Hippocampal formation (tissue), 2 donors: ENCODE data around the gene PTH2R.
"Not testable (repeated sequence)": the region's sequence is repeated elsewhere in the genome, so short reads cannot be mapped to it uniquely, and the experiment has no call there.

Experiments
- DNase-seq, 2 donors: peaks; one replicate each; lab custom pipeline; 2025; lab: John Stamatoyannopoulos, UW

Gene PTH2R

DNA sequence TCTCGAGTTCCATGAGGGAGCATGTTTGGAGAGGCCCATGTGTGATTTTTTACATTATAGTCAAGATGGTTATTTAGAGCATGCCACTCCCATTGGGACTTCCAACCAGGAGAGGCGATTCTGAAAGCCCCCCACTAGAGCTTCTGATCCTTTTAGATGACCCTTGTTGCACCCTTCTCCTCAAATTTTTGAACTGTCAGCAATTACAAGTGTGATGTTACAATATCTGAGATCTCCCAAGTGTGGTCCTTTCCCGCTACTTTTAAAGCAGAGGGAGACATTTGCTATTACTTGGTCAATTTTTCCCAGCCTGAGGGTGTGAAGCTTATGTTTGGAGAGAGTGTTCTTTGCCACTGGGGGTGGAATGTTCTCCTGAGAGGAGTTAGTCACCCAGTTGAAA is 16.7 kb upstream of the PTH2R start:
- no peak for DNase-seq

DNA sequence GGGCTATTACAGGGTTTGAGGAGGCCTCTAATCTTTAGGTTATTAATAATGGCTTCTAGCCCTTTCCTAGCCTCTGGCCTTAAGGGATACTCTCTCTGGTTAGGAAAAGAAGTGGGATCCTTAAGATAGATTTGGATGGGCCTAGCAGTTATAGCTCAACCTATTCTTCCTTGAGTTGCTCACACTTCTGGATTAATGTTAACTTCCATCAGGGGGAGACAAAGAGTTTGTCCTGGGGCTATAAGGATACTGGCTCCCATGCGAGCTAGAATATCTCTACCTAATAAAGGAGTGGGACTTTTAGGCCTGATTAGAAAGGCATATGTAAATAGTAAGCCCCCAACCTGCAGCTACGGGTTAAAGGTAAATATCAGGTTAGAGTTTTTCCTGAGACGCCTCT is 14.3 kb upstream of the PTH2R start:
- DNase-seq = no peak

- not testable (repeated sequence) for DNase-seq
Observed at GRCh38 chr2:208396796-208397195, 9.8 kb upstream of the PTH2R start.

GRCh38 chr2:208399201-208399600 is 7.4 kb upstream of the PTH2R start:
- no peak for DNase-seq

GRCh38 chr2:208407667-208408066 is 1.1 kb downstream of the PTH2R start:
- peak; percentile 6 to 31 for DNase-seq

DNA sequence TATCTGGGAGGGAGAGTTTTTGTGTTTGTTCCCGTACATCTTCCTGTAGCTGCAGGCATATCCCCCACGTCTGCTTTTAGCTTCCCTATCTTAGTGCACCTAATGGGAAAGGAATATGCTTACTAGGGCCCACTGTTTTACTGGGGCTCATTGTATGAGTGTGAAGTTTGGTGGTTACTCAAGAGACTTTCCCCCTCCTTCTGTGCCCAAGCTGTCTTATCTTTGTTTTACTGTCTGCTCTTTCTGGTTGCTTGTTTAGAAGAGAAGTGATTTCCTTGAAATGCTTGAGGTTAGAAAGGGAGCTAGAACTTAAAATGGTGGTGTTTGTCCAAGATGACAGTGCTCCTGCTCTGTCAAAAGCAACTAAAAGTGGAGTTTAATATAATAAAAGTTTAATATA is 7.3 kb downstream of the PTH2R start:
- no peak for DNase-seq

GRCh38 chr2:208415255-208415654 is 8.7 kb downstream of the PTH2R start:
- DNase-seq = no peak

DNA sequence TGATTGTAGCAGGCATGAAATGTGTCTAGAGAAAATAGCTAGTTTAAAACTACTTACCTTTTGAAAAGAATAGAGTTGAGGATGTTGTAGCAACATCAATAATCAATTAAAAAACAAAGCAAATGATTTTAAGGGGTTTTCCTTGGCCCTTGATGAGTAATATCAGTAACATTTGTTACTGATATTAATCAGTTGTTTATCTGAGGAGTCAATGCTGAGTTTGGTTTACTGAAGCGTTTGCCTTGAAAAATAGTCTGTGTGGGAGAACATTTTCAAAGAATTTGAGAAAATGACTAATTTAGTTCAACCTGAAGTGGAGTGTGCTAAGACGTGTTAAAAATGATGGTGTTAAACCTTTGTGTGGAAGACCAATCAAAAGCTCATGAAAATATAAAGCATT is 9.3 kb downstream of the PTH2R start:
- DNase-seq = no peak

DNA sequence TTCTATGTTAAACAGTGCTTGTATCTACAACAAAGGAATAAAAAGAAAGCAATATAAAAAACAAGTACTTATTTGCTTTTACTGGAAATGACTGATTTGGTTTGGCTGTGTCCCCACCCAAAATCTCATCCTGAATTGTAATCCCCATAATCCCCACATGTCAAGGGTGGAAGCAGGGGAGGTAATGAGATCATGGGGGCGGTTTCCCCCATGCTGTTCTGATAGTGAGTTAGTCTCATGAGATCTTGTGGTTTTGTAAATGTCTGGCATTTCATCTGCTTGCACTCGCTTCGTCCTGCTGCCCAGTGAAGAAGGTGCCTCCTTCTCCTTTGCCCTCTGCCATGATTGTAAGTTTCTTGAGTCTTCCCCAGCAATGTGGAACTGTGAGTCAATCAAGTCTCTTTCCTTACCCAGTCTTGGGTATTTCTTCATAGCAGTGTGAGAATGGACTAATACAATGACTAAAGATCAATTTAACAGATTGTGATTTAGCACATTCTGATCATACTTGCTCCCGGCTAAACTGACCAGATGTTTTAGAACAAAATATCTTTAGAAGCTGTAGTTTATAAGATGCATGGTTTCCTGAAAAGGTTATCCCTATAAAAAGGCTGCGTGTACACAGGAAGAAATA is 19.9 kb downstream of the PTH2R start:
- DNase-seq = no peak

DNA sequence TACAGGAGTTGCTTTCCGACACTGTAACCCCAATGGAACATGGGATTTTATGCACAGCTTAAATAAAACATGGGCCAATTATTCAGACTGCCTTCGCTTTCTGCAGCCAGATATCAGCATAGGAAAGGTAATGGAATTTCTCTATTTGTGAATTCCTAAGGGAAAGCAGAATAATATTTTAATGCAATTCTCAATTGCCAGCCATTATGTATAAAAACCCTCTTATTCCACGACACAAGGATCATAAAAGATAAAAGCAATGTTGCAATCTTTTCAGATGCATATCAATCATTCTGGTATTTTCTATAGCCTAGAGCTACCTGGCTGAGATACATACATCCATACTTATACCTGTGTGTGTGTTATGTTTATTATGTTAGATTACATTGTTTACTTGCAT is 31.2 kb downstream of the PTH2R start:
- DNase-seq = no peak

GRCh38 chr2:208440716-208441115 is 34.1 kb downstream of the PTH2R start:
- no peak for DNase-seq

- no peak for DNase-seq
Observed at GRCh38 chr2:208441951-208442350, 35.4 kb downstream of the PTH2R start.

- DNase-seq = not testable (repeated sequence)
Observed at GRCh38 chr2:208447447-208447846, 40.9 kb downstream of the PTH2R start.

- no peak for DNase-seq
Observed at GRCh38 chr2:208451061-208451460, 44.5 kb downstream of the PTH2R start.

GRCh38 chr2:208454861-208455260 is 48.3 kb downstream of the PTH2R start:
- DNase-seq = no peak

GRCh38 chr2:208463721-208464120 is 57.1 kb downstream of the PTH2R start:
- DNase-seq = no peak

GRCh38 chr2:208464205-208464604 is 57.6 kb downstream of the PTH2R start:
- DNase-seq = no peak

DNA sequence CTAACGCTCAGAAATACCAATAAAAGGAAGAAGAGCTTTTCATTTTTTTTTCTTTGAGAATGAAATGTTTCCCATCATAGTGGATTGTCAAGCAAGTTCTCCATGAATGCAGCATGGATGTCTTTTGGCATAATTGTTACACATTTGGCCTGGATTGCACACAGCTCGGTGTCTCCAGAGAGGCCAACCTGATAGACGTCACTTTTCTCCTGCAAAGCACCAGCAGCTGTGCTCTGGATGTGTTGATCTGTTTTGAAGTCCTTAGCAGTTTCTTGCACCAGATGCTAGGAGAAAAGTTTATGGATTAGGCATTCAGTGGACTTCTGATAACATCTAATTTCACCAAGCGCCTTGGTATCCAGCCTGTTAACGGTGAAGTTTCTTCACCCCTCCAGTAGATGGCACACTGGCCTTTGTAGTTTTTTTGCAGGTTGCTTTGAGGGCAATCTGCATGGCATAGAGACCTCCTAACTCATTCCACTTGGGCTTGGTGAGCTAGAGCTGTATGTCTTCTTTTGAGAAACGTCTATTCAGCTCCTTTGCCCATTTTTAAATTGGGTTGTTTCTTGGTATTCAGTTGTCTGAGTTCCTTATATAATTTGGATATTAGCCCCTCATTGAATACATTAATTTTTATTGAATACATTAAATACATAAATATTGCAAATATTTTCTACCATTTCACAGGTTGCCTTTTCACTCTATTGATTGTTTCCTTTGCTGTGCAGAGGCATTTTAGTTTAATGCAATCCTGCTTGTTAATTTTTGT is 59.7 kb downstream of the PTH2R start:
- DNase-seq = no peak

- no peak for DNase-seq
Observed at GRCh38 chr2:208466920-208467298, 60.3 kb downstream of the PTH2R start.

GRCh38 chr2:208467564-208467963 is 61.0 kb downstream of the PTH2R start:
- no peak for DNase-seq

GRCh38 chr2:208477741-208478140 is 71.1 kb downstream of the PTH2R start:
- DNase-seq = no peak

- DNase-seq = no peak
Observed at GRCh38 chr2:208479342-208479741, 72.8 kb downstream of the PTH2R start.

DNA sequence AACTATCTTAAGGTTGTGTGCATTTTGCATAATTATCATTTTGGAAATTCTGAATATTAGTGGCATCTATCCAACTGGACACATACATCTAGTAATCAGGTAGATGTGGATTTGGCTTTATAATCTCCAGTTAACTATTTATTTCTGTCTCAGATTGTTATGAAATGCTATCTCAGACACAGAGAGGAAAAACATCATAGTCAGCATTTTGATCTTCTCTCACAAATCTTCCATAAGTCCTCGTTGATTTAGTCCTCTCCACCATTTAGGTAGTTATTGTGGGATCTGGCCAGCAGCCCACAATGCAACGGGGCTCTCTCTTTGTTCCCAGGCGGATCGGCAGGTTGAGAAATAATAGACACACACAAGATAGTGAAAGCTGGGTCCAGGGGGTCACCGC is 75.4 kb downstream of the PTH2R start:
- not testable (repeated sequence) for DNase-seq
